HepG2 (cell line): Measurements from ENCODE around the gene ZPR1. TPM values are rescaled to one million over a fixed set of nuclear protein-coding genes. Genes with fewer than 3 reads are reported as not detected.

Source experiments
- CEBPB ChIP-seq: IDR thresholded peaks from 2 replicates; pipeline ENCODE4 v1.6.1; 2011; ENCODE audit warnings: low read depth, low read length, improper control_type of control experiment, borderline replicate concordance
- CREM ChIP-seq, 2 experiments: sonication (generic) in 1 of 2; formaldehyde crosslinking in 1 of 2; IDR thresholded peaks; 2 replicates each; pipeline versions ENCODE4 v1.4.0 to v1.6.1; 2016 to 2020; ENCODE audit warnings: antibody characterized with exemption in 1 of 2, mild to moderate bottlenecking in 1 of 2, missing genetic modification reagents in 1 of 2
- DRAP1 ChIP-seq: IDR thresholded peaks from 2 replicates; pipeline ENCODE4 v1.6.1; 2016; ENCODE audit warnings: missing genetic modification reagents, missing compliant biosample characterization
- FOXJ3 ChIP-seq: sonication (generic); formaldehyde crosslinking; IDR thresholded peaks from 2 replicates; pipeline ENCODE4 v1.4.0; 2020; ENCODE audit warnings: missing genetic modification reagents, mild to moderate bottlenecking, borderline replicate concordance
- HNRNPL ChIP-seq: fragments of 200-400 bp; formaldehyde crosslinking; IDR thresholded peaks from 2 replicates; pipeline ENCODE4 v1.6.1; 2017; ENCODE audit warnings: mild to moderate bottlenecking, low read depth, low read length
- JUND ChIP-seq: sonication (generic); formaldehyde crosslinking; IDR thresholded peaks from 2 replicates; pipeline ENCODE4 v1.8.0; 2022; ENCODE audit warnings: mild to moderate bottlenecking, missing genetic modification reagents
- KAT8 ChIP-seq: IDR thresholded peaks from 2 replicates; pipeline ENCODE4 v1.6.1; 2016; ENCODE audit warnings: missing genetic modification reagents, missing compliant biosample characterization
- KDM3A ChIP-seq: IDR thresholded peaks from 2 replicates; pipeline ENCODE4 v1.6.1; 2018; ENCODE audit warnings: low read depth, missing compliant biosample characterization
- LBX2 ChIP-seq: sonication (generic); formaldehyde crosslinking; IDR thresholded peaks from 2 replicates; pipeline ENCODE4 v1.5.0; 2020; ENCODE audit warnings: missing genetic modification reagents, mild to moderate bottlenecking, borderline replicate concordance
- MBD4 ChIP-seq: IDR thresholded peaks from 2 replicates; pipeline ENCODE4 v1.6.1; 2012; ENCODE audit warnings: low read length, inconsistent platforms, borderline replicate concordance
- MBNL3 ChIP-seq: fragments of 250-450 bp; sonication (Bioruptor Pico); conservative IDR thresholded peaks from 2 replicates; pipeline ENCODE4 v1.8.0; 2022; ENCODE audit warnings: mild to moderate bottlenecking, inconsistent platforms
- NFAT5 ChIP-seq: sonication (generic); formaldehyde crosslinking; IDR thresholded peaks from 2 replicates; pipeline ENCODE4 v1.4.0; 2020; ENCODE audit warnings: missing genetic modification reagents
- PBX2 ChIP-seq: IDR thresholded peaks from 2 replicates; pipeline ENCODE4 v1.6.1; 2016; ENCODE audit warnings: control low read depth
- PCBP2 ChIP-seq: fragments of 200-400 bp; formaldehyde crosslinking; optimal IDR thresholded peaks from 2 replicates; pipeline ENCODE3; 2018; ENCODE audit warnings: low read length, low read depth; ENCODE audit not compliant: poor library complexity, severe bottlenecking
- SMAD1 ChIP-seq: sonication (generic); formaldehyde crosslinking; IDR thresholded peaks from 2 replicates; pipeline ENCODE4 v1.4.0; 2020; ENCODE audit warnings: missing genetic modification reagents, low read depth, mild to moderate bottlenecking, borderline replicate concordance
- SP1 ChIP-seq, 2 experiments: fragments of 450-650 bp in 1 of 2; sonication (generic) in 1 of 2; formaldehyde crosslinking in 1 of 2; IDR thresholded peaks; 2 replicates each; pipeline versions ENCODE4 v1.4.0 to v1.6.1; 2016 to 2020; ENCODE audit warnings: missing genetic modification reagents in 1 of 2
- ZBTB20 ChIP-seq: sonication (generic); formaldehyde crosslinking; IDR thresholded peaks from 2 replicates; pipeline ENCODE4 v1.8.1; 2023; ENCODE audit warnings: missing genetic modification reagents, low read depth, mild to moderate bottlenecking, borderline replicate concordance
- ZNF20 ChIP-seq: sonication (generic); formaldehyde crosslinking; IDR thresholded peaks from 2 replicates; pipeline ENCODE4 v1.4.0; 2020; ENCODE audit warnings: mild to moderate bottlenecking, moderate library complexity, missing genetic modification reagents
- ZNF329 ChIP-seq: sonication (generic); formaldehyde crosslinking; IDR thresholded peaks from 2 replicates; pipeline ENCODE4 v1.9.0; 2021; ENCODE audit warnings: low read depth, mild to moderate bottlenecking, missing genetic modification reagents
- ZNF616 ChIP-seq: sonication (generic); formaldehyde crosslinking; IDR thresholded peaks from 2 replicates; pipeline ENCODE4 v1.5.0; 2020; ENCODE audit warnings: low read depth, mild to moderate bottlenecking, missing genetic modification reagents
- ZNF75D ChIP-seq: sonication (generic); formaldehyde crosslinking; IDR thresholded peaks from 2 replicates; pipeline ENCODE4 v1.8.1; 2023; ENCODE audit warnings: missing genetic modification reagents, mild to moderate bottlenecking, borderline replicate concordance
- polyA plus RNA-seq, 8 experiments: library from polyadenylated mRNA; depleted of rRNA in 3 of 8; stranded (reverse) in 7 of 8; unstranded in 1 of 8; fragments of >200 nt; fragmentation: Illumina TruSeq in 4 of 8; extraction: Trizol in 4 of 8; gene quantifications; 2 replicates each; pipeline versions ENCODE4 v1.2.1 to v1.2.3, GENCODE V29; 2011 to 2016; ENCODE audit warnings: low read depth in 4 of 8, missing spikeins in 1 of 8, mixed read lengths in 1 of 8; ENCODE audit not compliant: insufficient read depth in 1 of 8
- total RNA-seq, 5 experiments: library from RNA; depleted of rRNA; stranded (reverse); fragments of >200 nt; fragmentation: Illumina TruSeq; extraction: Trizol; gene quantifications; 2 replicates each; pipeline ENCODE4 v1.2.3, GENCODE V29; 2016; ENCODE audit warnings: low read depth in 1 of 5

Gene ZPR1
- total and polyA plus RNA-seq, 2 of the 13 experiments (the other 11 are each of a cell fraction or from before 2014, with no cell fraction given) = 40.0 to 79.3 TPM

GRCh38 chr11:116808262-116809175, 20.7 kb upstream of the ZPR1 start (continued):
- TF ChIP-seq DRAP1 (CRISPR knock-in tag) (peak; percentile 35; the same call in 1 of the 2 replicates), PCBP2 (no peak), ZNF616 (CRISPR knock-in tag) (peak; percentile 12; the same call in 1 of the 2 replicates), NFAT5 (CRISPR knock-in tag) (no peak), MBD4 (peak; percentile 85; the same call in 1 of the 2 replicates), FOXJ3 (peak; percentile 93), KDM3A (CRISPR knock-in tag) (peak; percentile 67), ZNF329 (CRISPR knock-in tag) (no peak), CREM (IDR thresholded peaks at IDR 0.05) (peak; percentile 94), CREM (CRISPR knock-in tag; IDR thresholded peaks at IDR 0.05) (no peak), JUND (CRISPR knock-in tag) (0 out of 2 replicates have a peak, but pooled peaks have one; percentile 49), ZNF20 (CRISPR knock-in tag) (no peak), HNRNPL (no peak), PBX2 (CRISPR knock-in tag) (peak; percentile 52; the same call in 1 of the 2 replicates), ZBTB20 (CRISPR knock-in tag) (no peak; the same call in 1 of the 2 replicates), SMAD1 (0 out of 2 replicates have a peak, but pooled peaks have one; percentile 23), ZNF75D (CRISPR knock-in tag) (no peak), MBNL3 (no peak), KAT8 (CRISPR knock-in tag) (peak; percentile 85), SP1 (IDR thresholded peaks at IDR 0.05) (no peak), SP1 (CRISPR knock-in tag; IDR thresholded peaks at IDR 0.05) (peak; percentile 63), CEBPB (peak; percentile 97), LBX2 (no peak)
